ENCODE results near the gene TRIP13.

Gene TRIP13

DNA sequence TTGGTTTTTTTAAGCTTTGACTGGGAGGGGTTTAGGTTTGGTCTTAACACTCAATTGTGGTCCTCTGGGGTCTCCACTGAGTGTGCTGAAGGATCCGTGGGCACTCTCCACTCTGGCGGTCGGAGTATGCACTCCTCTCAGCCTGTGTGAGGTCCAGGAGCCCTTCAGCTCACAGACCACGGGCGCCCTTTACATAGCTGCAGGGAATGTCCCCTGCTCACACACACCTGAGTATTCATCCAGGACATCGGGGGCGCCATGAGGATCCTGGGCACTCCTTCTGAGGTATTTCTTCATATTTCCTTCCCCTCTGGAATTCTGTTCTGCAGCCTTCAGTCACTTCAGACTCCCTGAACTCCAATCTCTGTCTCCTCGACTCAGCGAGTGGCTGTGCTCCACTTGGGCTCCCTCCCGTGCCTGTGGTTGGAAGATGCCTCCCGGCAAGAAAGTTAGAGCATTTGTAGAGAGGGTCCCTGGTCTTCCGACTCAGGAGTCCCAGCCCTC, 12.5 kb downstream of the TRIP13 start:
- Histone ChIP-seq H3K9me3 (ENCODE audit: insufficient read depth, low read length) (no peaks in the 10 kb centered on the region), H3K9ac (ENCODE audit: insufficient read length, low read depth) (no peak overlapping the region), H3K27me3 (ENCODE audit: insufficient read depth, insufficient read length) (no peaks in the 10 kb centered on the region), H3K4me1 (ENCODE audit: insufficient read depth, insufficient read length) (no peaks in the 10 kb centered on the region), H3K36me3 (ENCODE audit: insufficient read depth, insufficient read length, low read length) (peaks cover 79% of the 10 kb centered on the region), H3K4me3 (ENCODE audit: insufficient read length, low read depth) (no peak overlapping the region)
- TF ChIP-seq YY1 (IDR thresholded peaks at IDR 0.05; ENCODE audit: insufficient read depth, insufficient read length) = no peak
- no peak for TF ChIP-seq ZNF274 (IDR thresholded peaks at IDR 0.05; ENCODE audit: low read depth, low read length)
- no peak for TF ChIP-seq SUZ12 (IDR thresholded peaks at IDR 0.05; ENCODE audit: extremely low read depth, insufficient read depth, insufficient read length)
- no peak for DNase-seq (ENCODE audit: low read depth, low spot score)

DNA sequence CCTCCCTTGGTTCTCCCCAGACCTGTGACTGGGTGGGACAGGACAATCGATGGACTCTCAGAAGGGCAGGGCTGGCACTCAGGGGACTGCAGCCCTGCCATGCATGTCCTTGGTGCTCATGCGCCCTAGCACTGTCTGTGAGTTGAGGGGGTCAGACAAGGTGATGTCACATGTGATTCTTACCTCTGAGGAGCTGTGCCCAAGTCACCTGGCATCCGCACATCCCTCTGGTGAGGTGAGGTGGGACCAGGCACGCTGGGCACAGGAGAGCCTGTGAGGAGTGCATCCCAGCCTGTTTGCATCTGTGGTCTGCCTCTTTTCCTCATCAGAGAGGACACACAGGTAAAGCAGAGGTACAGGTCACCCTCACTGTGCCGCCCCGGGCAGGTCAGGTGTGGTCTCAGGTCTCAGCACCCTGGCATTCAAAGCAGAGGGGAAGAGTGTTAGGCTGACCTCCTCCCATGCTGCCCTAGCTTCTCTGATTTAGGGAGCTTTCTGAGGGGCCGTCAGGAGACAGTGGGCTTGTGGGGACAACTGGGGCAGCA, 14.8 kb downstream of the TRIP13 start:
- no peaks in the 10 kb centered on the region for H3K9me3 ChIP-seq (ENCODE audit: insufficient read depth, low read length)
- peaks cover 2% of the 10 kb centered on the region for H3K4me1 ChIP-seq (ENCODE audit: insufficient read depth, insufficient read length)
- H3K36me3 ChIP-seq (ENCODE audit: insufficient read depth, insufficient read length, low read length) = peaks cover 84% of the 10 kb centered on the region
- no peak overlapping the region for H3K9ac ChIP-seq (ENCODE audit: insufficient read length, low read depth)
- no peaks in the 10 kb centered on the region for H3K27me3 ChIP-seq (ENCODE audit: insufficient read depth, insufficient read length)
- no peak overlapping the region for H3K4me3 ChIP-seq (ENCODE audit: insufficient read length, low read depth)
- DNase-seq (ENCODE audit: low read depth, low spot score) = no peak
- TF ChIP-seq ZNF274 (IDR thresholded peaks at IDR 0.05; ENCODE audit: low read depth, low read length) (no peak), YY1 (IDR thresholded peaks at IDR 0.05; ENCODE audit: insufficient read depth, insufficient read length) (no peak), SUZ12 (IDR thresholded peaks at IDR 0.05; ENCODE audit: extremely low read depth, insufficient read depth, insufficient read length) (no peak)

DNA sequence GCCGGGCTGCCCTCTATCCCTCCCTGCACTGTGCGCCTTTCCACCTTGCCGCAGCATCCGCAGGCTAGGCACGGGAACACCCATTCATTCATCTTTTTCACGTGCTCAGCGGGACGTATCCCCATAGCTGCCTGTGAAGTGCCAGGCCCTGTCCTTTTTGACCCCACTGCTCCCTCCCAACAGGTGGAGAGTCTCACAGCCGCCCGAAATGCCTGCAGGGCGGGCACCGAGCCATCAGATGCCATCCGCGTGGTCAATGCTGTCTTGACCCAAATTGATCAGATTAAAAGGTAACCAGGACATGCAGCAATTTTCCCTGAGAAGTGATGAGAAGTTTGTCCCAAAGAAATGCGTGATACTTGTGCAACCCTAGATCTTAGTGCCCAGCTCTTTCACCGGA, 15.5 kb downstream of the TRIP13 start:
- H3K36me3 ChIP-seq (ENCODE audit: insufficient read depth, insufficient read length, low read length) = peaks cover 91% of the 10 kb centered on the region

DNA sequence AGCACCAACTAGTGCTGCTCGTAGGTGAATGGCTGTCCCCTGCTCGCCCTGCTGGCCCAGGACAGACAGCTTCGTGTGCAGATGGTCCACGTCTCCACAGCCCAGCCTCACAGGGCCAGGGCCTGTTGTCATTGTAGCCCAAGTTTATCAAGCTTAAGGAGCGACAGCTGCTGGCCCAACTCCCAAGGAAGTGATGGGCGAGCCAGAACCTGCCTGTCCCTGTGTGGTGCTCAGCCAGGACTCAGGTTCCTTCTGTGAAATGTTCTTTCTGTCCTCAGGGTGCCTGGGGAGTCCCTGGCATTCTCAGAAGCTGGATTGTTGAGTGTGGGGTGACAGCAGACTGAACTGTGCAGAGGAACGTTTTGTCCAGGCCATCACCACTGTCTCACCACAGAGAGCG, 16.4 kb downstream of the TRIP13 start:
- Histone ChIP-seq H3K27me3 (ENCODE audit: insufficient read depth, insufficient read length) (no peaks in the 10 kb centered on the region), H3K4me3 (ENCODE audit: insufficient read length, low read depth) (no peak overlapping the region), H3K36me3 (ENCODE audit: insufficient read depth, insufficient read length, low read length) (peaks cover 93% of the 10 kb centered on the region), H3K9me3 (ENCODE audit: insufficient read depth, low read length) (no peaks in the 10 kb centered on the region), H3K4me1 (ENCODE audit: insufficient read depth, insufficient read length) (peaks cover 4% of the 10 kb centered on the region), H3K9ac (ENCODE audit: insufficient read length, low read depth) (no peak overlapping the region)
- TF ChIP-seq ZNF274 (IDR thresholded peaks at IDR 0.05; ENCODE audit: low read depth, low read length) (no peak), YY1 (IDR thresholded peaks at IDR 0.05; ENCODE audit: insufficient read depth, insufficient read length) (no peak), SUZ12 (IDR thresholded peaks at IDR 0.05; ENCODE audit: extremely low read depth, insufficient read depth, insufficient read length) (no peak)
- DNase-seq (ENCODE audit: low read depth, low spot score) = no peak

More for the DNA sequence above, 15.5 kb downstream of the TRIP13 start:
- Histone ChIP-seq H3K27me3 (ENCODE audit: insufficient read depth, insufficient read length) (no peaks in the 10 kb centered on the region), H3K9me3 (ENCODE audit: insufficient read depth, low read length) (no peaks in the 10 kb centered on the region), H3K4me3 (ENCODE audit: insufficient read length, low read depth) (no peak overlapping the region), H3K9ac (ENCODE audit: insufficient read length, low read depth) (no peak overlapping the region), H3K4me1 (ENCODE audit: insufficient read depth, insufficient read length) (peaks cover 4% of the 10 kb centered on the region)
- DNase-seq (ENCODE audit: low read depth, low spot score) = no peak
- TF ChIP-seq ZNF274 (IDR thresholded peaks at IDR 0.05; ENCODE audit: low read depth, low read length) = no peak
- no peak for TF ChIP-seq YY1 (IDR thresholded peaks at IDR 0.05; ENCODE audit: insufficient read depth, insufficient read length)

DNA sequence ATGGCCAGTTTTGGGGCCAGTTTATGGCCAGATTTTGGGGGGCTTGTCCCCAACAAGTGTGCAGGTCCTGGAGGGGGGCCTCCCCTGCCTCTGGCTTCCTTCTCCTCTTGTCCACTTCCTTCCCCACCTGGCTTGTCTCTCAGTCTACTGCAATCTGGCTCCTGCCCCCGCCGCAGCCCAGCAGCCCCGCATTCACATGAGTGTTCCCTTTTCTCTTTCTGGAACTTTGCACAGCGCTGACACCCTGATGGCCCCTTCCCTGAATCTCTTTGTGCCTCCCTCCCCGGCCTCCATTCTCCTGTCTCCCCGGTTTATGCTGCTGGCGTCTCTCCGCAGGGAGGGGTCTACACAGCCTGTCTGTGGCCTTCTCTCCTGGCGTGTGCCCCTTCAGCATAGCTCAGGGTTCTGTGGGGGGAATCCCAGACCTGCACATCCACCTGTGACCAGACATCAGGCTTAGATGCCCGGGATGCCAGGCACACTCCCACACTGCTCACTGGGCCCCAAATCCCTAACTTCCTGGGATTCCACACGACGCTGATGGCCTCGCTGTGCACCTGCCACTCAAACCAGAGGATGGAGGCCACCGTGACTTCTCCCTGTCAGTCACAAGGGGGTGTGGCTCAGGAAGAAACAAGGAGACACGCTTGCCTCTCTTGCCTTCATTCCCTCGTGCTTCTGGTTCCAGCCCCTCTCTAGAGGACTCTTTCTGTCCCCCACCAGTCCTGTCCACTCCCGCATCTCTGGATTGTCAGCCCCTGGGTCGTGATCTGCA, 17.5 kb downstream of the TRIP13 start:
- Histone ChIP-seq H3K9me3 (ENCODE audit: insufficient read depth, low read length) (no peaks in the 10 kb centered on the region), H3K36me3 (ENCODE audit: insufficient read depth, insufficient read length, low read length) (peaks cover 93% of the 10 kb centered on the region), H3K4me1 (ENCODE audit: insufficient read depth, insufficient read length) (peaks cover 4% of the 10 kb centered on the region), H3K27me3 (ENCODE audit: insufficient read depth, insufficient read length) (no peaks in the 10 kb centered on the region), H3K4me3 (ENCODE audit: insufficient read length, low read depth) (no peak overlapping the region), H3K9ac (ENCODE audit: insufficient read length, low read depth) (no peak overlapping the region)
- no peak for TF ChIP-seq YY1 (IDR thresholded peaks at IDR 0.05; ENCODE audit: insufficient read depth, insufficient read length)
- no peak for TF ChIP-seq ZNF274 (IDR thresholded peaks at IDR 0.05; ENCODE audit: low read depth, low read length)
- no peak for DNase-seq (ENCODE audit: low read depth, low spot score)

DNA sequence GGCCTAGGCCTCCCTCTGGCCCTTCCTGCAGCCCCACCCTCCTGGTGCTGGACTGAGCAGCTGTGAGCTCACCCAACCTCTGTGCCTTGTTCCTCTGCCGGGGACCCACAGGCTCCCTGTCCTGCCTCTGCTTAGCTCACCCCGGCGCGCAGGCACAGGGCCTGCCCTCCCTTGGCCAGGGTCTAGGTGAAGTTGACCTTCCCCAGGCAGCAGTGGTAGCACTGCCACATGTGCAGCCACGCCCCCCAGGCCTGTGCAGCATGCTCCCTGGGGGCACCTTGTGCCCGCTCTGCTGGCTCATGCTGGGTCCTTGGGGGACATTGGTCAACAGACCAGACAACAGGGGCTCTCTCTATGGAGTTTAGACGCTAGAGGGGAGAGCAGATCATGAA, 18.1 kb downstream of the TRIP13 start:
- H3K36me3 ChIP-seq (ENCODE audit: insufficient read depth, insufficient read length, low read length) = peaks cover 93% of the 10 kb centered on the region
- TF ChIP-seq YY1 (IDR thresholded peaks at IDR 0.05; ENCODE audit: insufficient read depth, insufficient read length) = no peak
- no peak for TF ChIP-seq SUZ12 (IDR thresholded peaks at IDR 0.05; ENCODE audit: extremely low read depth, insufficient read depth, insufficient read length)
- TF ChIP-seq ZNF274 (IDR thresholded peaks at IDR 0.05; ENCODE audit: low read depth, low read length) = no peak
- H3K4me1 ChIP-seq (ENCODE audit: insufficient read depth, insufficient read length) = peaks cover 4% of the 10 kb centered on the region
- no peak overlapping the region for H3K4me3 ChIP-seq (ENCODE audit: insufficient read length, low read depth)
- no peaks in the 10 kb centered on the region for H3K9me3 ChIP-seq (ENCODE audit: insufficient read depth, low read length)
- no peak for DNase-seq (ENCODE audit: low read depth, low spot score)
- no peaks in the 10 kb centered on the region for H3K27me3 ChIP-seq (ENCODE audit: insufficient read depth, insufficient read length)
- no peak overlapping the region for H3K9ac ChIP-seq (ENCODE audit: insufficient read length, low read depth)

DNA sequence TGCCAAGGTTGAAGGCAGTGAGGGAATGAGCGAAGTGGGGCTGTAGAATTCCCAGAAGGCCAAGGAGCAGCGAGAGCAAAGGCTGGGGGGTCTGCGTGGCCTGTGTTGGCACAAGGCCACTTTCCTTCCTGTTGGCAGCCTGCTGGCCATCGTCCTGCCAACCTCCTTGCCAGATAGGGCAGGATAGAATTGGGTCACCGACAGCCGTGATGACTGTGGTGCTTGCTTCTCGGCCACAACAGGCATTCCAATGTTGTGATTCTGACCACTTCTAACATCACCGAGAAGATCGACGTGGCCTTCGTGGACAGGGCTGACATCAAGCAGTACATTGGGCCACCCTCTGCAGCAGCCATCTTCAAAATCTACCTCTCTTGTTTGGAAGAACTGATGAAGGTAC, 18.9 kb downstream of the TRIP13 start:
- TF ChIP-seq ZNF274 (IDR thresholded peaks at IDR 0.05; ENCODE audit: low read depth, low read length) (no peak), SUZ12 (IDR thresholded peaks at IDR 0.05; ENCODE audit: extremely low read depth, insufficient read depth, insufficient read length) (no peak), YY1 (IDR thresholded peaks at IDR 0.05; ENCODE audit: insufficient read depth, insufficient read length) (no peak)
- Histone ChIP-seq H3K27me3 (ENCODE audit: insufficient read depth, insufficient read length) (no peaks in the 10 kb centered on the region), H3K9ac (ENCODE audit: insufficient read length, low read depth) (no peak overlapping the region), H3K9me3 (ENCODE audit: insufficient read depth, low read length) (no peaks in the 10 kb centered on the region), H3K36me3 (ENCODE audit: insufficient read depth, insufficient read length, low read length) (peaks cover 93% of the 10 kb centered on the region), H3K4me1 (ENCODE audit: insufficient read depth, insufficient read length) (peaks cover 4% of the 10 kb centered on the region), H3K4me3 (ENCODE audit: insufficient read length, low read depth) (no peak overlapping the region)
- DNase-seq (ENCODE audit: low read depth, low spot score) = no peak

All from NT2/D1 (cell line).